NB4 (cell line): ENCODE results near the gene KHDC1.
"Not testable (repeated sequence)": the region's sequence is repeated elsewhere in the genome, so short reads cannot be mapped to it uniquely, and the experiment has no call there.

Experiments
- CTCF ChIP-seq: IDR thresholded peaks from one replicate; pipeline ENCODE4 v1.5.1; 2012; ENCODE audit warnings: low read depth, low read length
- MAX ChIP-seq: IDR thresholded peaks from 2 replicates; pipeline ENCODE4 v1.6.1; 2011; ENCODE audit warnings: low read depth, low read length

DNA sequence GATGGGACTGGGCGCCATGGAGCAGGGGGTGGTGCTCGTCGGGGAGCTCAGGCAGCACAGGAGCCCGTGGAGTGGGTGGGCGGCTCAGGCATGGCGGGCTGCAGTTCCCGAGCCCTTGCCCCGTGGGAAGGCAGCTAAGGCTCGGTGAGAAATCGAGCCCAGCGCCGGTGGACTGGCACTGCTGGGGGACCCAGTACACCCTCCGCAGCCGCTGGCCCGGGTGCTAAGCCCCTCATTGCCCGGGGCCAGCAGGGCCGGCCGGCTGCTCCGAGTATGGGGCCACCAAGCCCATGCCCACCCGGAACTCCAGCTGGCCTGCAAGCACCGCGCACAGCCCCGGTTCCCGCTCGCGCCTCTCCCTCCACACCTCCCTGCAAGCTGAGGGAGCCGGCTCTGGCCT is 5.9 kb upstream of the KHDC1 start:
- not testable (repeated sequence) for TF ChIP-seq CTCF, MAX
